Measurements from ENCODE around the gene ATP8A1.

The ATP8A1 gene

GRCh38 chr4:42626629-42627146 is 30.2 kb downstream of the ATP8A1 start:
- DNase-seq (ENCODE audit: low read depth, low spot score), result no peak

DNA sequence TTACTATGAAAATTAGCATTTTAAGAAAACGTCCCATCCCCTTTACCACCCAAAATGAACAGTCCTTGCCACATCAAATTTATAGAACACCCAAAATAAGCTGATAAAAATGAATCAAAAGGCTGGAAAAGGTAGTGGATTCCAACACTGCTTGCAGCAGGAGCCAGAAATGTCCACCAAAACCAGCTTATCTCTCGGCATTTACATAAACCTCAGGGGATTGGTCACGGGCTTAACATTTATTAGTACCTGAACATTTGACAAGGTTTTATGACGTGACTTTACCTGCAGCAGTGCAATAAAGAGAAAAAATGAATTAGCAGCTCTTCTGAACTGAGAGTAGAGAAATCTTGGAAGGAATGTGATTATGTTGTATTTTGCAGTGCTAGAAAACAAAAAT is 31.6 kb downstream of the ATP8A1 start:
- DNase-seq (ENCODE audit: low read depth, low spot score), result no peak

GRCh38 chr4:42624551-42624950 is 32.4 kb downstream of the ATP8A1 start:
- DNase-seq (ENCODE audit: low read depth, low spot score), result no peak

GRCh38 chr4:42618023-42618422 is 38.9 kb downstream of the ATP8A1 start:
- no peak for DNase-seq (ENCODE audit: low read depth, low spot score)

GRCh38 chr4:42617030-42617429 is 39.9 kb downstream of the ATP8A1 start:
- no peak for DNase-seq (ENCODE audit: low read depth, low spot score)

- no peak for DNase-seq (ENCODE audit: low read depth, low spot score)
Measured at GRCh38 chr4:42616572-42616971, 40.3 kb downstream of the ATP8A1 start.

GRCh38 chr4:42615131-42615763 is 41.7 kb downstream of the ATP8A1 start:
- DNase-seq (ENCODE audit: low read depth, low spot score), result no peak

- no peak for DNase-seq (ENCODE audit: low read depth, low spot score)
Measured at GRCh38 chr4:42612898-42613297, 44.0 kb downstream of the ATP8A1 start.

- DNase-seq (ENCODE audit: low read depth, low spot score), result no peak
Measured at GRCh38 chr4:42610941-42611340, 46.0 kb downstream of the ATP8A1 start.

DNA sequence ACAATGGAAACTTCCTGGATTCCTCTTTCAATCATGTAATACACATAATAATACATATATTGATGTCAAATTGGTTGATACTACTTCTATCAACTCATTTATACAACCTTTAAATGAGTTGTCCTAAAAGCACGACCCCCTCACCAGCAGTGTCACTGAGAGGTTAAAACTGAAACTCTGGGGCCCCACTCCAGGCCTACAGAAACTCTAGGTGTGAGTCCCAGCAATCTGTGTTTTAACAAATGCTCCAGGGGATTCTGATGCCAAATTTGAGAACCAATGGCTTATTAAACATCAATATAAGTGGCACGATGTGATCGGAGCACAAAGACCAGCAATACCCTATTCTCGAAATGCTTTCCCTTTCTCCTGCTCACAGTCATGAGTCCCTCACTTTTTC is 47.9 kb downstream of the ATP8A1 start:
- DNase-seq (ENCODE audit: low read depth, low spot score), result no peak

DNA sequence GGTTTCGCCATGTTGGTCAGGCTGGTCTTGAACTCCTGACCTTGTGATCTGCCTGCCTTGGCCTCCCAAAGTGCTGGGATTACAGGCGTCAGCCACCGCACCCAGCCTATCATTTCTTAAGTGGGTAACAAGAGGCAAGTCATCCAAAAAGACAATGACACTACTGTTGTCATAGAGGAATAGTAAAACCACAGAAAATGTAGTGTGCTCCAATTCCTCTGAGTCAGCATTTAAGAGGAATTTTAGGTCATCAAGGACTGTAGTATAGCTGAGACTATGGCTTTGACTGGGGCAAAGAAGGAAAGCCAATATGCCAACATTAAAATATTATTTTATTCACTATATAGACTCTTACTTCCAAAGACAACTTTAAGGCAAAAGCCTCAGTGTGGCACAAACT is 48.4 kb downstream of the ATP8A1 start:
- DNase-seq (ENCODE audit: low read depth, low spot score), result no peak

- no peak for DNase-seq (ENCODE audit: low read depth, low spot score)
Measured at GRCh38 chr4:42607011-42607726, 49.7 kb downstream of the ATP8A1 start.

- DNase-seq (ENCODE audit: low read depth, low spot score), result no peak
Measured at GRCh38 chr4:42605264-42605663, 51.6 kb downstream of the ATP8A1 start.

DNA sequence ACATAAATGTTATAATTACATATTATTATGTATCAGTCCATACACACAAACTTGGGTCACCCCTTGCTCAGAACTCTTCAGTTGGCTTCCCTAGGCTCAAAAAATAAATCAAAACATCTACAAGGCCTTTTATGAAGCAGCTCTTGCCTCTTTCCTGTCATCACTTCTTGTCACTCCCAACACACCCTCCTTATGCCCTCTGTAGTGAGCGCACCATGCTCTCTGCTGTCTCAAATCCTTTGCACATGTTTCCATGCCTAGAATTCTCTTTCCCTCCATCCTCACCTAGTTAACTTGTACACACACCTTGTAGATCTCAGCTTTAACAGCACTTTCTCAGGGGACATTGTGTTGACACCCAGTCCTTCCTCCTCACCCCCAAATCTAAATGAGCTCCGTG is 53.0 kb downstream of the ATP8A1 start:
- DNase-seq (ENCODE audit: low read depth, low spot score), result no peak

DNA sequence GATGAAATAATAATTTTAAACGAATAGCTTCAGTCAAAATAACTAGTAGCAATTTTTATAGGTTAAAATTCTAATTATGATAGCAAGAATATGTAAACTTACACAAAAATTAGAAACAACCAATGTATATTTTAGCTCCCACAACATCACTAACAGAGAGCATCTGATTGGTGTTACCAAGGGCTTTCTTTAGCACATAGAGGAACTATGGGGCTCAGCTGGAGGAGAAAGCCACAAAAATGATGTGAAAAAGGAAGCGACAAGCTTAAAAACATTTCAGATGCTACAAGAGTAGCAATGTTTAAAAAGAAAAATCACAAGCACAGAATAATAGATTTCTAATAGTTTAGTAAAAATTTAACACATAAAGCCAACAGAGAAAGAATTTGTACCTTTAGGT is 56.3 kb downstream of the ATP8A1 start:
- DNase-seq (ENCODE audit: low read depth, low spot score), result no peak

- no peak for DNase-seq (ENCODE audit: low read depth, low spot score)
Measured at GRCh38 chr4:42596918-42597317, 60.0 kb downstream of the ATP8A1 start.

- no peak for DNase-seq (ENCODE audit: low read depth, low spot score)
Measured at GRCh38 chr4:42594888-42595287, 62.0 kb downstream of the ATP8A1 start.

DNA sequence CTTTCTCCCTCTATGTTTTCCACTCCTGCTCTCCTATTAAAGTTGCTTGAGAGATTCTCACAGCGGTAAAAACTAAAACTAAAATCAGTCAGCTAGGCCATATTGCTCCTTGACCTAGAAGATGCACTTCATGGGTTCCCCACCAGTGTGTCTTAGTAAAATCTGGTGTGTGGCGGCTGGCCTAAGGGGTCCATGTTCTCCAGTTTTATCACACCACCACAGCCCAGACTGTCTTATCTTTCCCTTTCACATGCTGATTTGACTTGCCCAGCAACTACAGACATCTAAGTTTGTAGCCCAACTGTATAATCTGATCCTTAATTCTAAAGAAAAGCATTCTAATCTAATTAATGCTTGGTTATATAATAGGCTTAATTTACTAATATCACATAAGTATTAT is 68.0 kb downstream of the ATP8A1 start:
- no peak for DNase-seq (ENCODE audit: low read depth, low spot score)

DNA sequence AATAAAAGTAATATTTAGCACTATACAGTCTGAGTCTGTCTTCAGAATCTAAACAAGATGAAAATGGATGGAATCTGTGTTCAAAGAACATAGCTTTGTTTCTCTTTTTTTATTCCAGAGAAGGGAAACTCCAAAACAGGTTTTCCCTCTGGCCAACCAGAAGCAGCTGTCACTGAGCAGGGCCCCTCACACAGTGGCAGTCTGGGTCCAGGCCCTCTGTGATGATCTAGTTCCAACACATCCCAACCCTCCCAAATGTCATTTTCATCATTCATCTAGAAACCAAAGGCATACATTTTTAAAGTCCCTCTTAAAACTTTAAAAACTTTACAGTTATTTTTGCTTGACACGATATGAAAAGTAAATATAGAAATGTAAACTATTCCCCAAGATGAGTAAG is 70.1 kb downstream of the ATP8A1 start:
- no peak for DNase-seq (ENCODE audit: low read depth, low spot score)

GRCh38 chr4:42579903-42580302 is 77.0 kb downstream of the ATP8A1 start:
- DNase-seq (ENCODE audit: low read depth, low spot score), result no peak

- no peak for DNase-seq (ENCODE audit: low read depth, low spot score)
Measured at GRCh38 chr4:42578187-42578586, 78.7 kb downstream of the ATP8A1 start.

DNA sequence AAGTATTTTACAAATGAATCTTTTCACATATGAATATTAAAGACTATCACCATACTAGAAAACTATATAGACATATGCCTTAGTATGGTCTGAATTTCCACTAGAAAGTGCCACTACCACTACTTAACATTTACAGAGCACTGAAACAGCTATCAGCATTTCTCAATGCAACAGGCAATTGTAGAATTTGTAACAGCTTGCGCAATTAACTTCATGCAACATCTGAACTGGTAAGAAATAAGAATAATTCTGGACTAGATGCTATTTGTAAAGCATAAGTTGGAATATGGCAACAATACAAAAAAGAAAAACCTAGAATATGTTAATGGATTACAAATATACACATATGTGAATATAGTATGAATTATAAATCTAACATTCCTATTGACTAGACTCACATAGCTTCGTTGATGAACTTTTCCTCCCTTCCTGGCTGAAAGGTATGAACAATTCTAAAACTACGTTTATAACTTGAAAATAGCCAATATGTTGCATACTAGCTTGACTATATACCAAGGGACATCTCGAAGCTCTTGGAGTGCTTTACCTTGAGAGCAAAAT is 82.0 kb downstream of the ATP8A1 start:
- DNase-seq (ENCODE audit: low read depth, low spot score), result no peak

DNA sequence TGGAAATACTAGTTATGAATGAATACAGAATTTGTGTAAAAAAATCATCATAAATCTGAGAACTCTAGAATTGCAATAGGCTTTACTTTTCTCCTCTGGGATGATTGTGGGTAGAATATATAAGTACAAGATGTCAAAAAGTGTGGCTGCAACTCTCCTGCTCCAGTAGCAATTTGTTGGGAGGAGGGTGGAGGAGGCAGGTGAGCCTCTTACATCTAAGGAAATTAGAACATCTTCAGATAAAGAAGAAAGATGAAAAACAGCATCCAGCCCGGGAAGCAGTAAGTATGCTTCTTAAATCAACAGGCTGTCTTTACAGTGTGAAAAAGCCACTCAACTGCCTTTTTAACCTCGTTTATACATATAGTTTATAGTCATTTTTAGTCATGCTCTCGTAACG is 83.7 kb downstream of the ATP8A1 start:
- DNase-seq (ENCODE audit: low read depth, low spot score), result no peak

Data from smooth muscle cell of the brain vasculature (primary cell).